MM.1S (cell line): ENCODE results near the gene CAMKK2.

Experiments used
- DNase-seq: peaks from one replicate; pipeline ENCODE4 v3.0.0-alpha.2; 2015
- H2AFZ ChIP-seq: fragments of 300-600 bp; sonication (generic); 2 replicates; pipeline ENCODE4 v1.6.0; 2016; ENCODE audit warnings: antibody characterized with exemption, low read length
- H3F3A ChIP-seq: fragments of 300-600 bp; sonication (generic); 2 replicates; pipeline ENCODE4 v1.6.1; 2016; ENCODE audit warnings: mild to moderate bottlenecking, antibody characterized with exemption, low read length, moderate library complexity, mixed read lengths; ENCODE audit not compliant: insufficient read depth
- H3K27ac ChIP-seq: fragments of 300-600 bp; sonication (generic); 2 replicates; pipeline ENCODE4 v1.5.1; 2016; ENCODE audit warnings: mild to moderate bottlenecking, low read length
- H3K27me3 ChIP-seq: fragments of 300-600 bp; sonication (generic); replicated peaks from 2 replicates; pipeline ENCODE4 v1.6.0; 2016; ENCODE audit warnings: low read length; ENCODE audit not compliant: insufficient read depth
- H3K36me3 ChIP-seq: fragments of 300-600 bp; sonication (generic); replicated peaks from 2 replicates; pipeline ENCODE4 v1.6.1; 2016; ENCODE audit warnings: mild to moderate bottlenecking, low read length, mixed read lengths; ENCODE audit not compliant: insufficient read depth
- H3K4me1 ChIP-seq: fragments of 300-600 bp; sonication (generic); 2 replicates; pipeline ENCODE4 v1.6.1; 2016; ENCODE audit warnings: low read length, mixed read lengths
- H3K4me2 ChIP-seq: fragments of 300-600 bp; sonication (generic); 2 replicates; pipeline ENCODE4 v1.6.0; 2016; ENCODE audit warnings: low read depth, low read length
- H3K4me3 ChIP-seq: fragments of 300-600 bp; sonication (generic); 2 replicates; pipeline ENCODE4 v1.5.1; 2016; ENCODE audit warnings: low read length, mixed read lengths
- H3K79me2 ChIP-seq: fragments of 300-600 bp; sonication (generic); 2 replicates; pipeline ENCODE4 v1.6.1; 2016; ENCODE audit warnings: mixed run types, low read length, mixed read lengths
- H3K9ac ChIP-seq: fragments of 300-600 bp; sonication (generic); 2 replicates; pipeline ENCODE4 v1.6.1; 2016; ENCODE audit warnings: low read length, mixed read lengths
- H3K9me2 ChIP-seq: fragments of 300-600 bp; sonication (generic); replicated peaks from 2 replicates; pipeline ENCODE4 v1.6.1; 2016; ENCODE audit warnings: mild to moderate bottlenecking, low read length, mixed read lengths; ENCODE audit not compliant: insufficient read depth
- H3K9me3 ChIP-seq: fragments of 300-600 bp; sonication (generic); replicated peaks from 2 replicates; pipeline ENCODE4 v1.6.1; 2016; ENCODE audit warnings: mild to moderate bottlenecking, low read length, mixed read lengths; ENCODE audit not compliant: insufficient read depth
- H4K20me1 ChIP-seq: fragments of 300-600 bp; sonication (generic); 2 replicates; pipeline ENCODE4 v1.6.1; 2016; ENCODE audit warnings: mild to moderate bottlenecking, low read length, moderate library complexity, mixed read lengths; ENCODE audit not compliant: insufficient read depth
- EZH2 ChIP-seq: fragments of 300-600 bp; sonication (generic); optimal IDR thresholded peaks from 2 replicates; pipeline ENCODE3; 2017; ENCODE audit warnings: low read depth, mild to moderate bottlenecking, antibody characterized with exemption, low read length, mixed read lengths
- EZH2phosphoT487 ChIP-seq: fragments of 300-600 bp; sonication (generic); IDR thresholded peaks from 2 replicates; pipeline ENCODE4 v1.6.1; 2018; ENCODE audit warnings: antibody characterized with exemption, low read length
- TF ChIP-seq, protein P1 (sequence below): fragments of 300-600 bp; sonication (generic); IDR thresholded peaks from 2 replicates; pipeline ENCODE4 v1.5.1; 2016; ENCODE audit warnings: antibody characterized with exemption, low read length, mixed read lengths

The CAMKK2 gene

DNA sequence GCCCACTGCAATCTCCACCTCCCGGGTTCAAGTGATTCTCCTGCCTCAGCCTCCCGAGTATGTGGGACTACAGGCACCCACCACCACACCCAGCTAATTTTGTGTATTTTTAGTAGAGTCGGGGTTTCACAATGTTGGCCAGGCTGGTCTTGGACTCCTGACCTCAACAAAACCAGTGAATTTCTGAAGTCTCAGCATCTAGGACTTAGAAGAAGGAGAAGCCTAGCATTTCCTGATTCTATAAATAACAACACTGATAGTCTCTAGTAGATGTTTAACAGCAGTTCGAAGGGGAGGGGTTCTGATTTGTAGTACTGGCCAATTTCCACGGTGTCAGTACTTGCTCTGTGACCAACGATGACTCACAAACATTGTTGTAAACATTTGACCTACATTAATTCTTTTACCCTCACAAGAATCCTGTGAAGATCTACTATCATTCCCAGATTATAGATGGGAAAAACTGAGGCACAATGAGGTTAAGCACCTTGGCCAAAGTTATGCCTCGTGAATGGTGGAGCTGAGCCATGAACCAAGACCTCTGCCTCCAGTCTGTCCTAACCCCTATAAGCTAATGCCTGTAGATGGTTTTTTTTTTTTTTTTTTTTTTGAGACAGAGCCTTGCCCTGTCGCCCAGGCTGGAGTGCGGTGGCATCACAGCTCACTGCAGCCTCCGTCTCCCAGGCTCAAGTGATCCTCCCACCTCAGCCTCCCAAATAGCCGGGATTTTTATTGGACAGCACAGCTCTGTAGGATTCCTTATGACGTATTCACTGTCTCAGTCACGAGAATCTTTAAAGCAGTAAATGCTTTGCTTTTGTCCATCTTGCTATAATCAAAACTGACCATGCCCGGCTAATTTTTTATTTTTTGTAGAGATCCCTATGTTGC lies 81.4 kb downstream of the CAMKK2 start:
- Histone ChIP-seq H3K9me3 (no peaks in the 10 kb centered on the region), H3K4me2 (peak overlapping the region; percentile 41; the same call in 1 of the 2 replicates), H3K79me2 (peaks cover 27% of the 10 kb centered on the region), H3K27ac (peak overlapping the region; percentile 68; the same call in 1 of the 2 replicates), H3K4me3 (no peak overlapping the region), H4K20me1 (no peaks in the 10 kb centered on the region), H2AFZ (no peak overlapping the region), H3F3A (peaks cover 9% of the 10 kb centered on the region), H3K4me1 (peaks cover 9% of the 10 kb centered on the region), H3K9me2 (no peaks in the 10 kb centered on the region), H3K27me3 (no peaks in the 10 kb centered on the region), H3K36me3 (no peaks in the 10 kb centered on the region), H3K9ac (no peak overlapping the region; the same call in 1 of the 2 replicates)
- peak; percentile 72 for DNase-seq
- no peak for TF ChIP-seq EZH2phosphoT487
- TF ChIP-seq, protein P1, sequence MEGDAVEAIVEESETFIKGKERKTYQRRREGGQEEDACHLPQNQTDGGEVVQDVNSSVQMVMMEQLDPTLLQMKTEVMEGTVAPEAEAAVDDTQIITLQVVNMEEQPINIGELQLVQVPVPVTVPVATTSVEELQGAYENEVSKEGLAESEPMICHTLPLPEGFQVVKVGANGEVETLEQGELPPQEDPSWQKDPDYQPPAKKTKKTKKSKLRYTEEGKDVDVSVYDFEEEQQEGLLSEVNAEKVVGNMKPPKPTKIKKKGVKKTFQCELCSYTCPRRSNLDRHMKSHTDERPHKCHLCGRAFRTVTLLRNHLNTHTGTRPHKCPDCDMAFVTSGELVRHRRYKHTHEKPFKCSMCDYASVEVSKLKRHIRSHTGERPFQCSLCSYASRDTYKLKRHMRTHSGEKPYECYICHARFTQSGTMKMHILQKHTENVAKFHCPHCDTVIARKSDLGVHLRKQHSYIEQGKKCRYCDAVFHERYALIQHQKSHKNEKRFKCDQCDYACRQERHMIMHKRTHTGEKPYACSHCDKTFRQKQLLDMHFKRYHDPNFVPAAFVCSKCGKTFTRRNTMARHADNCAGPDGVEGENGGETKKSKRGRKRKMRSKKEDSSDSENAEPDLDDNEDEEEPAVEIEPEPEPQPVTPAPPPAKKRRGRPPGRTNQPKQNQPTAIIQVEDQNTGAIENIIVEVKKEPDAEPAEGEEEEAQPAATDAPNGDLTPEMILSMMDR = no peak
- no peak for TF ChIP-seq EZH2

DNA sequence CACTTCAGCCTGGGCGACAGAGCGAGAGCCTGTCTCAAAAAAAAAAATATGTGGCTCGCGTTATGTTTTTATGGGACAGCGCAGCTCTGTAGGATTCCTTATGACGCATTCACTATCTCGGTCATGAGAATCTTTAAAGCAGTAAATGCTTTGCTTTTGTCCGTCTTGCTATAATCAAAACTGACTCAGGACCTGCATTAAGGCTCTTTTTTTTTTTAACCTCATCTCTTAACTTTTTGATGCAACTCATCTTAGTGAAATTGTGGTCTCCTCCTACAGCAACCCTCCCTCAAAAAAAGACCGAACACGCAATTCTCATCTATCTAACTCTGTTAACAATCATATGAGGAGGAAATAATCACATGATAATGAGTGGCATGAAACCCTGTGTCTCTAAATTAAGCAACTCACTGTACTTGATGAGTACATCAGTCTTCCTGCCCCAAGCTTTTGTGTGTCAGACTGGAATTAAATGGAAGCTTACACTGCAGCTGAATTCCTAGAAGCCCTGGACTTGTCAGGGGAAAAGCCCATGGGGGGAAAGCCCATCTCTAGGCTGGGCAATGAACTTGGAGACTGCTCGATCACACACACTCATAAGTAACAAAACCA lies 82.2 kb downstream of the CAMKK2 start:
- peaks cover 9% of the 10 kb centered on the region for H3K4me1 ChIP-seq
- DNase-seq = no peak
- H3K4me2 ChIP-seq = peak overlapping the region; percentile 41; the same call in 1 of the 2 replicates
- H3K9ac ChIP-seq = no peak overlapping the region
- peaks cover 27% of the 10 kb centered on the region for H3K79me2 ChIP-seq
- no peak overlapping the region for H2AFZ ChIP-seq
- no peaks in the 10 kb centered on the region for H3K9me3 ChIP-seq
- H3K27me3 ChIP-seq = no peaks in the 10 kb centered on the region
- TF ChIP-seq EZH2phosphoT487 (no peak), EZH2 (no peak)
- TF ChIP-seq, protein P1 = no peak
- H3K9me2 ChIP-seq = no peaks in the 10 kb centered on the region
- H3F3A ChIP-seq = peaks cover 9% of the 10 kb centered on the region
- no peaks in the 10 kb centered on the region for H3K36me3 ChIP-seq
- H3K4me3 ChIP-seq = no peak overlapping the region
- no peaks in the 10 kb centered on the region for H4K20me1 ChIP-seq
- peak overlapping the region; percentile 68; the same call in 1 of the 2 replicates for H3K27ac ChIP-seq

DNA sequence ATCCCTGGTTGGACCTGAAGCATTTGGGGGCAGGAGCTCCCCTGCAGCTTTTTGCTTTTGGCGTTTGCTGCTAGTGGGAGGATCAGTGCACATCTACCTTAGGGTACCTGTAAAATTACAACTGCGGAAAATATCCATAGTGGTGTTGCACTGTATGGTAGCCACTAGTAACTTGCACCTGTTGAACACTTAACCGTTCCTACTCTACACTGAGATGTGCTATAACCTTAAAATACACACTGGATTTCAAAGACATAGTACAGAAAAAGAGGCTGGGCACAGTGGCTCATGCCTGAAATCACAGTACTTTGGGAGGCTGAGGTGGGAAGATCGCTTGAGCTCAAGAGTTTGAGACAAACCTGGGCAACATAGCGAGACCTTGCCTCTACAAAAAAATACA lies 83.6 kb downstream of the CAMKK2 start:
- TF ChIP-seq EZH2phosphoT487 = no peak
- TF ChIP-seq, protein P1 = no peak
- TF ChIP-seq EZH2 = no peak
- no peak for DNase-seq
- Histone ChIP-seq H3K9ac (no peak overlapping the region), H3K9me2 (no peaks in the 10 kb centered on the region), H3K36me3 (no peaks in the 10 kb centered on the region), H3K4me1 (peaks cover 9% of the 10 kb centered on the region), H3K27ac (no peak overlapping the region), H3K79me2 (peaks cover 27% of the 10 kb centered on the region), H2AFZ (no peak overlapping the region), H4K20me1 (no peaks in the 10 kb centered on the region), H3K27me3 (no peaks in the 10 kb centered on the region), H3K9me3 (no peaks in the 10 kb centered on the region), H3K4me2 (no peak overlapping the region), H3K4me3 (no peak overlapping the region), H3F3A (peaks cover 9% of the 10 kb centered on the region)
